NOMO-1 treated with DMSO at 0.1 percent for 48 hours (cell line): ENCODE results near the gene CDK5R1.
"Not testable (repeated sequence)": the region's sequence is repeated elsewhere in the genome, so short reads cannot be mapped to it uniquely, and the experiment has no call there.

ENCODE experiments used
- DNase-seq: peaks from one replicate; lab custom pipeline; 2025; ENCODE audit not compliant: unreplicated experiment; lab: John Stamatoyannopoulos, UW

CDK5R1 gene

DNA sequence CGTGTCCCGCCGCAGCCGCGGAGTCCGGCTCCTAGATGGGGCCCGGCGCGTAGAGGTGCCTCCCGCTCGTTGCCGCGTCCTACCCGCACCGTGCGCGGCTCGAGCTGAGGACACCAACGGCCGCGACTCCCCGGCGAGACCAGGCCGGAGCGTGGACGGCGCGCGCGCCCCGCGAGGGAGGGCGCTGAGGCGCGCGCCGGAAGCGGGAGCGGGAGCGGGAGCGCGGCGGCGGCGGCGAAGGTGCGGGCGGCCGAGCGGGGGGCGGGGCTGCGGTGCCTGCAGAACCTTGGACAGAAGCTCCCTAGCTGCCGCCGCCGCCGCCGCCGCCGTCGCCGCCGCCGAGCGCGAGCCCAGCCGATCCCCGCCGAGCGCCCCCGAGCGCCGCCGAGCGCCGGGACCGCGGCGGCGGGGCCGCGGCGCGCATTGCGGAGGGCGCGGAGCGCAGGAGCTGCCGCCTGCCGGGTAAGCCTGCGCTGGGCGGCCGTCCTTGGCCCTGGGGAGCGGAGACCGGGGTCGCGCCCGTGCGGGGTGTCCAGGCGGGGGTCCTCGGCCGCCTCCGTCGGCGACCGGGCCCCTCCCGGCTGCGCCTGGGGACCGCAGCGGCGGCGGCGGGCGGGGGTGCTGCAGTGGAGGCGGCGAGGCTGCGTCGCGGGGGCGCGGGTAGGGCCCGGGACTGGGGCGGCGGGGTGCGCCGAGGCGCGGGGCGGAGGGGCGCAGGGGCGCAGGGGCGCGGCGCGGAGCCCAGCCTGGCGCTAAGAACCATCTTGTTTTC lies at the start of gene CDK5R1:
Gene CDK5R1 (plus strand): TSS at position 293 of the 772 bp plus-strand sequence. CDS start 628 bp downstream, outside the sequence.
- DNase-seq: peak; percentile 53

DNA sequence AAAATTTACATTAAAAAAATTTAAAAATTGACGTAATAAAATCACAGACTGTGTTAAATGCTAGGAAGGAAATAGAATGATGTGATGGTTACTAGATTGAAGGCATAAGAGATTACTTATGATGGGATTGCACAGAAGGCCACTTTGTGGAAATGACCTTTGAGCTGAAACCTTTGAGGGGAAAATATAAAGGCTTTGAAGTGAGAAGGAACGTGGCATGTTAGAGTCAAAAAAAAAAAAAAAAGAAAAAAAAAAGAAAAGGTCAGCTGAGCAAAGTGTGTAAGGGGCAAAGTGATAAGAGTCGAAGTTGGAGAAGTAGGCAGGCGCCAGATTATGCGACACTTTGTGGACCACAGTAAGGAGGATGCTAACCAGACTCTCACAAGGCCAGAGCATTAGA lies 46.1 kb upstream of the CDK5R1 start:
- DNase-seq: no peak

DNA sequence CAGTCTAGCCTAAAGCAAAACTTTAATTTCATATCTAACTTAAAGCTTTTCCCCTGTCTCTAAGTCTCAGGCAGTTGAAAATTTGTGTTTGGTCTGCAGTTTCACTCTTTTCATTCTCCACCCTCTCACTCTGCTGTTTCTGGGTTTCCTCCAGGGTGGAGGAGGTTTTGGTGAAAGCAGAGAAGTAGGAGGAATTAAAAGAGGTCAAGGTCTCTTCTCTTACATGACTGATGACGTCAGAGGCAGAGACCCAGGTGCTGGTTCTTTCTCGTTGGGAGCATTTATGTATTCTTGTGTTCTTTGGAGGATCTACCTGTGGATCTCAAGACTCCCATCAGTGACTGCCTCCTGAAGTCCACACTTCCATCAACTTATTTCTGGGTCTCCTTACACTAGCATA lies 44.9 kb upstream of the CDK5R1 start:
- no peak for DNase-seq

DNA sequence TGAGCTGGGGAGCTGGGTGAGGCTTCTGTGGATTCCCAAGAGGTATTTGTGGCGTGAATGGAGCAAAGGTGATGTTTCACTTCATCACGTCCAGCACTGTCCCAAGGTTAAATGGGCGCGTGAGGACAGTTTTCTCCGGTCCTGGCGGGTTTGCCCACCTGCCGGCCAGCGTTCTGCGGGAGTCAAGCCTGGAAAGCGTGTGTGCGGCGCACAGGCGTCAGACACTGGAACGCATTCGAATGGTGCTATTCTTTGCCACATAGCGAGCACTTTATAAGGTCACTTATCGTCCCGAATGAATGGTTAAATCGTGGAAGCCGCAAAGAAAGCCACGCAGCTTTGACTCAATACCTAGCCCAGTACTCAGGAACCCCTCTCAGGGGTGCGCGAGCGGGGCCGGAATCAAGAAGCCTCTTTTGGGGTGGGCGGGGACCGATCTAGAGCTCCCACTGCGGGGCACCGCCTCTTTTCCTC lies 42.9 kb upstream of the CDK5R1 start:
- no peak for DNase-seq

DNA sequence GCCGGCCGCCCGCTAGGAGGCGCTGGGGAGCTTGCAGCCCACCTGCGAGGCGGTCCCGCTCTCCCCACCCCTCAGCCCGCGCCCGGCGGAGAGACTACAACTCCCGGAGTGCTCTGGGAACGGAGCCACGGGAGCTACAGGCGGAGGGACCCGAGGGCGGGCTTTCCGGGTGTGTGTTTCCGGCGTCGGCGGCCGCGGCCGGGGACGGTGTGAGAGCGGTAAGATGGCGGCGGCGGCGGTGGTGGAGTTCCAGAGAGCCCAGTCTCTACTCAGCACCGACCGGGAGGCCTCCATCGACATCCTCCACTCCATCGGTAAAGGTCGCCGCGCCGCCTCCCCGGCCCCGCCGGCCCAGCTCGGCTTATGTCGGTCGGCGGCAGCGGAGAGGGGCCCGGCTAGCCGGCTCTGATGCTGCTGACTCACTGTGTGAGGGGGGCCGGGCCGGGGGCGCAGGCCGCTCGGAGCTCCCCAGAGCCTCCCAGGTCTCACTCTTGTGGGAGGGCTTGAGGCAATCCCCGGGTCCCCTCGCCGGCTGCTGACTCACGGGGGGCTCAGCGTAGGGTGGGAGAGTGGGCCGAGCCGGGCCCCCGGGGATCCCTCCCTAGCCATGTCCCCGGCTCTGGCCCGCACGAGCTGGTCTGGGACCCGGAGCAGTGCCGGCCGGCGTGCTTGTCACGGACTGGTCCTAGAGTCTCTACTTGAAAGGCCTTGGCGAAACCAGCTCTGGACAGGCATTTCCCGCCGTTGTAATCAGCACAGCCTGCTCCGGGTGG lies 42.3 kb upstream of the CDK5R1 start, which contains the start of gene PSMD11:
Gene PSMD11 (plus strand): TSS at position 210 of the 773 bp plus-strand sequence. CDS start 14 bp downstream, at position 224.
- peak; percentile 95 for DNase-seq

DNA sequence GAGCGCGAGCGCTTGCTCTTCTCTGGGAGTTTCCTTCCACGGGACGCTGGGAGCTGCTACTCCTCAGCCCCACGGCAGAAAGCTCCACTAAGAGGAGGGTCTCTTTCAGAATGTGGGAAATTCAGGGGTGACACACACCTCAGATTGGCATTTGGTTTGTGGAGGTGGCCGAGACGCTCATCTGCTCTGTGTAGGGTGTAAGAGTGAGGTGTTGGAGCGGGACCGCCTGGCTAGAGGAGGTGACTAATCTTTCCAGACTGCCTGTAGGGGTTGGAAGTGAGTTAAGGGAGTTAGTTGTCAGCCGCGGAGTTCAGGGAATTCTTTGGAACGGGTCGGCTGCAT lies 41.7 kb upstream of the CDK5R1 start:
- peak; percentile 6 for DNase-seq

DNA sequence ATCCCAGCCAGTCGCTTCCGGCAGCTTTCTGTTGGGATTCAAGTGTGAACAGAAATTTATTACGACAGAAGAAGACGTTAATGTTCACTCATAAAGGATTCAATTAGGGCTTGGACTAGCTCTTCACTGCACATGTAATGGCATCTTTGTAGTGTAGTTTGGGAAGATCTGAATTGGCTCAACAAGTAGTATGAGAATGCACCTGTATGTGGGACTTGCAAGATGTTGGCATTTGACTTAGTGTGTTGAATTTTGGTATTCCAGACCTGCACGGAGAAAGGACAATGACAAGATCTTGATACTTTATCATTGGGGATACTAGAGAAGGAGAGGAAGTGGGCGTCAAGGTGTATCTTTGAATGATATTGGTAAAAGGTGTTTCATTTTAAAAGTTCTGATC lies 41.3 kb upstream of the CDK5R1 start:
- DNase-seq: no peak

DNA sequence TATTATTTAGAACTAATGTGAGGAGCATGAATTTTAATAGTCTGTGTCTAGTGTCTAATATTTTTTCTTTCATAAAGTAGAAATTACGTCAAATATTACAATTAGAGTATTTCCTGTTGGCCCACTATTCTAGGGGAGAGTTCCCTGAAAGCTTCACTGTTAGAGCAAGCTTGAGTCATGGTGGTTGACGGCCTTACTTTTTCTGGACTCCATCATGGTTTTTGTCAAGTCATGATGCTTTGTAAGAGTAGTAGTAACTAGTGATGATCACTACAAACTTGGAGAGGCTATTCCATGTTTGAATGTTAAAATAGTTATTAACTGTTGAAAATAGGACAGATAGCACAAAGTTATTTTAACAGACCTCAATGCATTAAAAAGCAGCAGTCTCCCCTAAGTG lies 40.8 kb upstream of the CDK5R1 start:
- peak; percentile 1 for DNase-seq

DNA sequence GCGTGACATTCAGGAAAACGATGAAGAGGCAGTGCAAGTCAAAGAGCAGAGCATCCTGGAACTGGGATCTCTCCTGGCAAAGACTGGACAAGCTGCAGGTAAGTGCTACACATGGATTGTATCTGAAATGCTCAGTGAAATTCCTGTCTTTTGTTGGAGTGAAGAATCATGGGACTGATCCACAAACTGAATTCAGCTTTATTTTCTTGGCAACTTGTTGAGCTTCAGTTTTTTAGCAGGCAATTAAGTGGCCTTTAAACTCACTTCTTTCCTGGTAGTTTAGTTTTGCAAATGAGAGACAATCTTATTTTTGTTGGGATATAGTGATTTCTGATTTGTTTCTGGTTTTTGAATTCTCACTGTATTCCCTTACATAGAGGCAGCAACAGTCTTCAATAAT lies 39.8 kb upstream of the CDK5R1 start:
- no peak for DNase-seq

DNA sequence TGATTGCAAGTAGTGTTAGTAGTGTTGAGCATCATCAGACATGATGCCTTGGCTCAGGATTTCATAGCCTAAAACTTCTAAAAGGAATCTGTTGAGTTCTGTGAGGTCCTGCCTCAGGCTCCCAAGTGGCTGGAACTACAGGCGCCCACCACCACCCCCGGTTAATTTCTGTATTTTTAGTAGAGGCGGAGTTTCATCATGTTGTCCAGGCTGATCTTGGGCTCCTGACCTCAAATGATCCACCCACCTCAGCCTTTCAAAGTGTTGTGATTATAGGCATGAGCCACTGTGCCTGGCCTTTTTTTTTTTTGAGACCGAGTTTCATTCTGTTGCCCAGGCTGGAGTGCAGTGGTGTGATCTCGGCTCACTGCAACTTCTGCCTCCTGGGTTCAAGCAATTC lies 36.8 kb upstream of the CDK5R1 start:
- no peak for DNase-seq

DNA sequence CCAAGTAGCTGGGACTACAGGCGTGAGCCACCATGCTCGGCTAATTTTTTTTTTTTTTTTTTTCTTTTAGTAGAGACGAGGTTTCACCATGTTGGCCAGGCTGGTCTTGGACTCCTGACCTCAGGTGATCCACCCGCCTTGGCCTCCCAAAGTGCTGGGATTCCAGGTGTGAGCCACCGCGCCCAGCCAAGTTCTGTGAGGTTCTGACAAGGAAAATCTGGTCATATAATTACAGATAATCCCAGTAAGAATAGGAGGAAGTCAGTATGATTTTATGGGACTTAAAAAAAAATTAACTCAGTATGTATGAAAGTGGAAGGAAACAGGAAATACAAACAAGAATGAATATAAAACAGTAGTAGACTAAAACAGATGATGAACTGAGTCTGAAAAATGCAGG lies 36.4 kb upstream of the CDK5R1 start:
- DNase-seq: not testable (repeated sequence)

DNA sequence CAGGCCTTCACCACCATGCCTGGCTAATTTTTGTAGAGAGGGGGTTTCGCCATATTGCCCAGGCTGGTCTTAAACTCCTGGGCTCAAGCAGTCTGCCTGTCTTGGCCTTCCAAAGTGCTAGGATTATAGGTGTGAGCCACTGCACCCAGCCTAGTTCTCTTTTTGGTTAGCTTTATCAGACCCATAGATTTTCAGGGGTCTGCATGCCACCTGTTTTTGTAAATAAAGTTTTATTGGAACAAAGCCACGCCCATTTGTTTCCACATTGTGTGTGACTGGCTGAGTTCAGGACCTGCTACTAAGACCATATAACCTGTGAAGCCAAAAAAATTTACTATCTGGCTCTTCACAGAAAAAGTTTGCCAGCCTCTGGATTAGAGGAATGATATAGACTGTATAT lies 34.9 kb upstream of the CDK5R1 start:
- DNase-seq: no peak

DNA sequence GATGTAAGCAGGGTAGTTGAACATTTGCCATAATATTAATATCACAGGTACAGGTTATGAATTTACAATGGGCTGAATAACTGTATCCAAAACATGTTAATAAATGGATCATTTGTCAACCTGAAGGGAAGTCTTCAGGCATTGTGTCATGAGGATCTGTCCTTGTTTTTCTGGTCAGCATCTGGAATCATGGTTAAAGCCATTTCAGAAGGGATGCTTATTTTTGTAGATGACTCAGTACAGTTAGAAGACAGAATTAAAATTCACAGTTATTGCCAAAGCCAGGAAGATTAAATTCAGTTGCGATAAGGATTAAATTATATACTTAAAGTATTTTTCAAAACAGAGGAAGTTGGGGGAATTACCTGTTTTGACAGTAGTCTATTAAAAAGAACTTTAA lies 34.5 kb upstream of the CDK5R1 start:
- DNase-seq: no peak

DNA sequence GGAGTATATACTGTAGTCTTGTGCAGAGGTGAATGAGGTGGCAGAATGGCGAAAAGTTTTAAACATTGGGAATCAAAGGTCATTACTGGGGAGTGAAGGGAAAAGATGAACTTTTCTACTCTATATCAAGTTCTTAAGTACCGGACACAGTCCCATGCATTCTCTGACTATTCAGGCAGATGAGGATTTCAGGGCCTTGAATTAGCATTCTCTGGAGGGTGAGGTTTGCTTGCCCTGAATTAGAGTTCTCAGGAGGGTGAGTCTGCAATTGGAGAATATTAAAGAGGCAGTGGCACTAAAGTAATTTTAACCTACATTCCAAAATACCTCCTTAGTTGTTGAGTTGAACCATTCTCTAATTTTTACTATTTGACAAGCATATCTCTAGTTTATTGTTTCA lies 33.4 kb upstream of the CDK5R1 start:
- DNase-seq: no peak

DNA sequence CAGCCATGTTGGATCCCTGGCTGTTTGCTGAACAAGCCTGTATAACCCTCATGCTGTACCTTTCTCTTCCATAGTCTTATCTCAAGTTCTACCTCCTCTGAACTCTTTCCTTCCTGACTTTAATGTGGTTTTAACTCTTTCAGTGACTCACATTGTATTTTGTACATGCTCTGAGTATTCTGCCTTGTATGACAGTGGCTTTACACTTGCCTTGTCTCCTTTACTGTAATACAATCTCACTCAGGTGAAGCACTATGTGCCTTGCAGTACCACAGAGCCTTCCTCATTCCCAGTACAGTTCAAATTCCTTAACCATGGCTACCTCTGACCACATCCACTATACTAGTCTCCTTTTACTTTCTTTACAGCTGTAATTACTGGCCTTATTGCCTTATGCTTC lies 28.4 kb upstream of the CDK5R1 start:
- no peak for DNase-seq

DNA sequence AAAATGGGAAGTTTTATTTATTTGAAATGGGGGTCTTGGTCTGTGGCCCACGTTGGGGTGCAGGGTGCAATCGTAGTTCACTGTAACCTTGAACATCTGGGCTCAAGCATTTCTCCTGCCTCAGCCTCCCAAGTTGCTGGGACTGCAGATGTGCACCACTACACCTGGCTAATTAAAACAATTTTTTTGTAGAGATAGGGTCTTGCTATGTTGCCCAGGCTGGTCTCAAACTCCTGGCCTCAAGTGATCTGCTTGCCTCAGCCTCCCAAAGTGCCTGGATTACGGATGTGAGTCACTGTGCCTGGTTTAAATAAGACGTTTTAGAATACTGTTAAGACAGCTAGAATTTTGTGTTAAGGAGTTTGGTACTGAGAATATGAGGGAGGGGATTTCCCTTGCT lies 26.7 kb upstream of the CDK5R1 start:
- DNase-seq: no peak

DNA sequence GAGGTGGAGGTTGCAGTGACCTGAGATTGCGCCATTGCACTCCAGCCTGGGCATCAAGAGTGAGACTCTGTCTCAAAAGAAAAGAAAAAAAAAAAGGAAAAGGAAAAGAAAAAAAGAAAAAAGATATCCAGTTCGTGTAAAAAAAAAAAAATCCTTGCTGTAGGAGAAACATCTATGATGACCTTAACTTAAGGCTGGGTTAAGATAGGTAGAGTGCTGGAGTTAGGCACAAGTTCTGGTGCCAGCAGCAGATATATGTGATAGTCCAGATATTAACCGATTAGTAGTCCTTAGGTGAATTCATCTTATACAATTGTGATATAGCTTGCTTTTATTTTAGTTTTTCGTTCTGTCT lies 25.3 kb upstream of the CDK5R1 start:
- DNase-seq: no peak

DNA sequence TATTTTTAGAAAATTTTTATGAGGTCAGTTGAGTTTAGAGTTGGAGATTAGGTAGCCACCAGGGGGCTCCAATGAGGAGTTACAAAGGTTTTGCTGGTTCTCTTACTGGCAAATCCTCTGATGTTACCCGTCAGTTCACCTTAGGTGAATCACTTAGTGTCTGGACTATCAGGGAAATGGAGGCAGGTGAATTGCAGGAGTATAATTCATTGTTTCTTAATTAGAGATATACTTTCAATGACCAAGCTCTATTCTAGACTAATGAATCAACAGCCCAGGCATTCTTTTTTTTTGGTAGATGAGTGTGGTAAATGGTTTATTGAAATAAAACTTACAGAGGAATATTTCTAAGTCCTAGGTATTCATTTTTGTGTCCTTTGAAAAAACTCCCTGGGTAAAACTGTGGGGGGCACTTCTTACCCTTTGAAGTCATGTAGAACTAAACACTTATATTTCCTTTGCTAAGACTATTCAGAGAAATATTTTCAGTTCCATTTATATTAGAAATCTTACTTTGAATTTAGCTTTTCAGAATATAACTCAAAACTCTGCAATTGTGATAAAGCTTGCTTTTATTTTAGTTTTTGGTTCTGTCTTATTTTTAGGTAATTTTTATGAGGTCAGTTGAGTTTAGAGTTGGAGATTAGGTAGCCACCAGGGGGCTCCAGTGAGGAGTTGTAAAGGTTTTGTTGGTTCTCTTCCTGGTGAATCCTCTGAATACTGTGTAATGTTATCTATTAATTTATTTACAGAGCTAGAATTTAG lies 24.8 kb upstream of the CDK5R1 start:
- peak; percentile 64 for DNase-seq

DNA sequence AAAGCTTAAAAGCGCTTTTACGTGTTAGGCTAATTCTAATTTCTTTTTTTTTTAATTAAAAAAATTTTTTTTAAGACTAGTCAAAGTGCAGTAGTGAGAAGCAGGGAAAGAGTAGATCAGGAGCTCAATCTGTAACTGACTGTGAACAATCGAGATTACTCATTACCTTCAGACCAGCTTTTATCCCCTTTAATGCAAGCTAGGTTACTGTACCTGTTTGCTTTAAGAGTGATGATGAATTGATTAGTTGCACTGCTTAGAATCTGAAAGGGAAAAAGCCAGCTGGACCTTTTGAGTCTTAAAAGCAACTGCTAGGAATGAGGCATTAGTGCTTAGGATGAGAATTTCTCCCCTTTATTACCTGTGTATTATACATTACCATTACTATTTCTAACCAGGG lies 23.5 kb upstream of the CDK5R1 start:
- no peak for DNase-seq

DNA sequence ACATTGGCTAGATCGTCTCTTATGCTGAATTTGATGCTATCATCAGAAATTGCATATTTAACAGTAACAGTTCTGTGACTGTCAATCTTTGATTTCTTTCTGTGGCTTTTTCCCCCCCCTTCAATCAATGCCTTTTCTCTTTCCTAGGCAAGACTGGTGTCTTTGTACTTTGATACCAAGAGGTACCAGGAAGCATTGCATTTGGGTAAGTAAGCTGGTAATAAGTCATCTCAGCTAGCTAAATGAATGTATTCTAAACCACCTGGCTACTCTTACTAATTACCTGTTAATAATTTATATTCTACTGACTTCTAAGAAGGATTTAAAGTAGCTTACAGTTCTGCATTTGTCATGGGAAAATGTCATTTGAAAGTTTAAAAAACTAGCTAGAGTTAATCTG lies 22.4 kb upstream of the CDK5R1 start:
- DNase-seq: no peak

DNA sequence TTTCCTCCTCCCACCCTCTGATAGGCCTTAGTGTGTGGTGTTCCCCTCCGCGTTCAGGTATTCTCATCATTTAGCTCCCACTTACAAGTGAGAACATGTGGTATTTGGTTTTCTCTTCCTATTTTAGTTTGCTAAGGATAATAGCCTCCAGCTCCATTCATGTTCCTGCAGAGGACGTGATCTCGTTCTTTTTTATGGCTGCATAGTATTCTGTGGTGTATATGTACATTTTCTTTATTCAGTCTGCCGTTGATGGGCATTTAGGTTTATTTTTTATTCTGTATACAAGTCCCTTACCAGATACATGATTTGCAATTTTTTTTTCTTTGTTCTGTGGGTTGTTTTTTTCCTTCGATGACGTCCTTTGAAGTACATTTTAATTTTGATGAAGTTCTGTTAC lies 18.8 kb upstream of the CDK5R1 start:
- no peak for DNase-seq
